ENCODE data around the gene DNAI1. TPM values are rescaled to one million over a fixed set of nuclear protein-coding genes. Genes with fewer than 3 reads are reported as not detected.
A peak's percentile ranks its signal among the peaks of the same experiment; 100 is the strongest.

Gene DNAI1
- total and polyA plus RNA-seq, 2 of the 13 experiments (the other 11 are each of a cell fraction or from before 2014, with no cell fraction given): not detected

DNA sequence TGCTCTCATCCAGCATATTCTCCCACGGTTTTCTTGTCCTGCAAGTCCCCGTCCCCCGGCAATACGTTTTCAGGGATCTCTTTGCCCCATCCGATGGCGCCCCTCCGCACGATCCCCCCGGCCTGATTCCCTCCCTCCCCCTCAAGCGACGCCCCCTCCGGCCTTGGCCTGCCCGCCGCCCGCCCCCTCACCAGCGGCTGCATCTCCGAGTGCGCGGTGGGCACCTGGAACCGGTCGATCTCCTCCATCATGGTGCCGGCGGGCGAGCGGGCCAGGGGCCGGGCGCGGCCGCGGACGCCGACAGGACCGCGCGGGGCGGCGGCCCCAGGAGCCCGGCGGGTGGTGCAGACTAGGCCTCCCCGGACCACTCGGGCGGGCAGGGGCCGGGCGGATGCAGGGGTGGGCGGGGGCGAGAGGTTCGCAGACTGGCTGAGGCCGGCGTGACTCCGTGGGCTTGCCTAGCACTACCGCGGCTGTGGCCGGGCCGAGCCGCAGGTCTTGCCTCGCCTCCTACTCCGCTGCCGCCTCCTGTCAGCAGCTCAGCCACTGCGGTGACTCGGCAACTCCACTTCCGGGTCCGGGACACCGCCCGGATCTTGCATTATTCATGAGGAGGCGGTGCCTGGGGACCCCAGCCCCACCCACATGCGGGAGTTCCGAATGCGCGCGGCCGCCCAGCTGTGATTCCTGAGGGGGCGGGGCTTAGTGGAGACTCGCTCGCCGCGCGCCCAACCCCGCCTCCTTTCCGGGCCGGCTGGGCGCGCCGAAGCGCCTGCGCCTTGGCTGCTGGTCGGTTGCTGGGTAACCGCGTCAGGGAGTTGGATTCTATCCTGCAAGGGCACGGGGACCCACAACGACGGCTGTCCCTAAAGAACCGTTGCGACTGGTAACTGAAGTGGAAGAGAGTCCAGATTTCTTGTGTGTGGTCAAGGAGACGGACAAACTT is at the start of gene DNAI1, which contains the start of gene FAM219A (continued):
- no peak for TF ChIP-seq ZMAT3 (CRISPR knock-in tag; conservative IDR thresholded peaks at IDR 0.05)
- TF ChIP-seq, protein P1, sequence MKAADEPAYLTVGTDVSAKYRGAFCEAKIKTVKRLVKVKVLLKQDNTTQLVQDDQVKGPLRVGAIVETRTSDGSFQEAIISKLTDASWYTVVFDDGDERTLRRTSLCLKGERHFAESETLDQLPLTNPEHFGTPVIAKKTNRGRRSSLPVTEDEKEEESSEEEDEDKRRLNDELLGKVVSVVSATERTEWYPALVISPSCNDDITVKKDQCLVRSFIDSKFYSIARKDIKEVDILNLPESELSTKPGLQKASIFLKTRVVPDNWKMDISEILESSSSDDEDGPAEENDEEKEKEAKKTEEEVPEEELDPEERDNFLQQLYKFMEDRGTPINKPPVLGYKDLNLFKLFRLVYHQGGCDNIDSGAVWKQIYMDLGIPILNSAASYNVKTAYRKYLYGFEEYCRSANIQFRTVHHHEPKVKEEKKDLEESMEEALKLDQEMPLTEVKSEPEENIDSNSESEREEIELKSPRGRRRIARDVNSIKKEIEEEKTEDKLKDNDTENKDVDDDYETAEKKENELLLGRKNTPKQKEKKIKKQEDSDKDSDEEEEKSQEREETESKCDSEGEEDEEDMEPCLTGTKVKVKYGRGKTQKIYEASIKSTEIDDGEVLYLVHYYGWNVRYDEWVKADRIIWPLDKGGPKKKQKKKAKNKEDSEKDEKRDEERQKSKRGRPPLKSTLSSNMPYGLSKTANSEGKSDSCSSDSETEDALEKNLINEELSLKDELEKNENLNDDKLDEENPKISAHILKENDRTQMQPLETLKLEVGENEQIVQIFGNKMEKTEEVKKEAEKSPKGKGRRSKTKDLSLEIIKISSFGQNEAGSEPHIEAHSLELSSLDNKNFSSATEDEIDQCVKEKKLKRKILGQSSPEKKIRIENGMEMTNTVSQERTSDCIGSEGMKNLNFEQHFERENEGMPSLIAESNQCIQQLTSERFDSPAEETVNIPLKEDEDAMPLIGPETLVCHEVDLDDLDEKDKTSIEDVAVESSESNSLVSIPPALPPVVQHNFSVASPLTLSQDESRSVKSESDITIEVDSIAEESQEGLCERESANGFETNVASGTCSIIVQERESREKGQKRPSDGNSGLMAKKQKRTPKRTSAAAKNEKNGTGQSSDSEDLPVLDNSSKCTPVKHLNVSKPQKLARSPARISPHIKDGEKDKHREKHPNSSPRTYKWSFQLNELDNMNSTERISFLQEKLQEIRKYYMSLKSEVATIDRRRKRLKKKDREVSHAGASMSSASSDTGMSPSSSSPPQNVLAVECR (CRISPR knock-in tag; IDR thresholded peaks at IDR 0.05; ENCODE audit: borderline replicate concordance): peak; percentile 87
- no peak for TF ChIP-seq ZSCAN31 (CRISPR knock-in tag; IDR thresholded peaks at IDR 0.05; ENCODE audit: low read depth)
- TF ChIP-seq E2F5 (CRISPR knock-in tag; conservative IDR thresholded peaks at IDR 0.05): no peak
- no peak for TF ChIP-seq ZKSCAN1 (IDR thresholded peaks at IDR 0.05; ENCODE audit: low read length)
- TF ChIP-seq RORA (CRISPR knock-in tag; IDR thresholded peaks at IDR 0.05): no peak
- no peak for TF ChIP-seq ZNF446 (CRISPR knock-in tag; IDR thresholded peaks at IDR 0.05)
- no peak for TF ChIP-seq ZBTB40 (IDR thresholded peaks at IDR 0.05)
- TF ChIP-seq ZBTB40 (CRISPR knock-in tag; IDR thresholded peaks at IDR 0.05): no peak
- TF ChIP-seq CBX2 (IDR thresholded peaks at IDR 0.05; ENCODE audit: low read depth, low read length): no peak
- no peak for TF ChIP-seq CBX2 (CRISPR knock-in tag; IDR thresholded peaks at IDR 0.05; ENCODE audit: low read depth)
- TF ChIP-seq PAWR (CRISPR knock-in tag; IDR thresholded peaks at IDR 0.05; ENCODE audit: borderline replicate concordance): no peak
- no peak for TF ChIP-seq U2AF1 (optimal IDR thresholded peaks at IDR 0.05; ENCODE audit: low read depth, low read length)
- no peak for TF ChIP-seq ZNF468 (CRISPR knock-in tag; IDR thresholded peaks at IDR 0.05)
- TF ChIP-seq MIER3 (CRISPR knock-in tag; IDR thresholded peaks at IDR 0.05; ENCODE audit: borderline replicate concordance): no peak

Data from HepG2 (cell line).